Retinal pigment epithelial cell (primary cell): ENCODE data around the gene C16orf96.

Experiments used
- DNase-seq: peaks from one replicate; pipeline ENCODE4 v3.0.0-alpha.2; 2010; ENCODE audit warnings: low read depth
- H3K4me3 ChIP-seq: 2 replicates; pipeline ENCODE4 v1.5.1; 2011; ENCODE audit warnings: mild to moderate bottlenecking, low read length, control low read depth, moderate library complexity
- TF ChIP-seq, protein P1 (sequence below): conservative IDR thresholded peaks from 2 replicates; pipeline ENCODE4 v1.5.1; 2011; ENCODE audit warnings: low read depth, low read length, control low read depth, inconsistent platforms

C16orf96 gene

DNA sequence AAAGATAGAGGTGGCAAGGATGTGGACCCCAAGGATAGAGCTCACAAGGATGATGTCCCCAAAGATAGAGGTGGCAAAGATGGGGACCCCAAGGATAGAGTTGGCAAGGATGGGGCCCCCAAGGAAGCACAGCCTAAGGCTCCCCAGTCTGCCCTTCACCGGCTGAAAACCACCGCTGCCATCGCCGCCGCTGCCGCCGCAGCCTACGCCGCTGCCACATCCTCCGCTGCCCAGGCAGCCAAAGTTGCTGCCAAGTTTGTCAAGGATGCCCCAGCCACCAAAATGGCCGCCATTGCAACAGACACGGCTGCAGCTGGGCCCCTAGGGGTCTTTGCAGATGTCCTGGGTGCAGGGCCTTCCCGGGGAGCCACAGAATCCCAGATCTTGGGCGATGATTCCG is 19.9 kb downstream of the C16orf96 start:
- DNase-seq = no peak
- no peak overlapping the region for H3K4me3 ChIP-seq
- TF ChIP-seq, protein P1, sequence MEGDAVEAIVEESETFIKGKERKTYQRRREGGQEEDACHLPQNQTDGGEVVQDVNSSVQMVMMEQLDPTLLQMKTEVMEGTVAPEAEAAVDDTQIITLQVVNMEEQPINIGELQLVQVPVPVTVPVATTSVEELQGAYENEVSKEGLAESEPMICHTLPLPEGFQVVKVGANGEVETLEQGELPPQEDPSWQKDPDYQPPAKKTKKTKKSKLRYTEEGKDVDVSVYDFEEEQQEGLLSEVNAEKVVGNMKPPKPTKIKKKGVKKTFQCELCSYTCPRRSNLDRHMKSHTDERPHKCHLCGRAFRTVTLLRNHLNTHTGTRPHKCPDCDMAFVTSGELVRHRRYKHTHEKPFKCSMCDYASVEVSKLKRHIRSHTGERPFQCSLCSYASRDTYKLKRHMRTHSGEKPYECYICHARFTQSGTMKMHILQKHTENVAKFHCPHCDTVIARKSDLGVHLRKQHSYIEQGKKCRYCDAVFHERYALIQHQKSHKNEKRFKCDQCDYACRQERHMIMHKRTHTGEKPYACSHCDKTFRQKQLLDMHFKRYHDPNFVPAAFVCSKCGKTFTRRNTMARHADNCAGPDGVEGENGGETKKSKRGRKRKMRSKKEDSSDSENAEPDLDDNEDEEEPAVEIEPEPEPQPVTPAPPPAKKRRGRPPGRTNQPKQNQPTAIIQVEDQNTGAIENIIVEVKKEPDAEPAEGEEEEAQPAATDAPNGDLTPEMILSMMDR = no peak

GRCh38 chr16:4578961-4579530 is 22.9 kb downstream of the C16orf96 start:
- TF ChIP-seq, protein P1 = no peak
- no peak overlapping the region for H3K4me3 ChIP-seq
- DNase-seq = no peak

- DNase-seq = peak; percentile 15
- H3K4me3 ChIP-seq = no peak overlapping the region
- TF ChIP-seq, protein P1 = no peak
Observed at GRCh38 chr16:4580250-4580649, 24.1 kb downstream of the C16orf96 start.

- DNase-seq = no peak
Observed at GRCh38 chr16:4583906-4584305, 27.8 kb downstream of the C16orf96 start.

GRCh38 chr16:4586291-4586690 is 30.2 kb downstream of the C16orf96 start:
- no peak for DNase-seq
- no peak overlapping the region for H3K4me3 ChIP-seq
- TF ChIP-seq, protein P1 = no peak

More at GRCh38 chr16:4583906-4584305, 27.8 kb downstream of the C16orf96 start:
- TF ChIP-seq, protein P1 = no peak
- H3K4me3 ChIP-seq = no peak overlapping the region

GRCh38 chr16:4588386-4588785 is 32.2 kb downstream of the C16orf96 start:
- DNase-seq = no peak
- no peak overlapping the region for H3K4me3 ChIP-seq
- TF ChIP-seq, protein P1 = no peak

GRCh38 chr16:4588961-4589360 is 32.8 kb downstream of the C16orf96 start:
- no peak for DNase-seq
- TF ChIP-seq, protein P1 = no peak
- H3K4me3 ChIP-seq = no peak overlapping the region
